Endothelial cell of umbilical vein (primary cell): Measurements from ENCODE around the gene MAP10. TPM values are rescaled to one million over a fixed set of nuclear protein-coding genes. Genes with fewer than 3 reads are reported as not detected.

ENCODE experiments used
- BruUV-seq: library from RNA; stranded (reverse); fragments of 400-500 nt; replicated peaks from 2 replicates; lab custom pipeline; 2021; lab: Mats Ljungman, UMichigan
- CTCF ChIA-PET: fragments of 300-600, 350-600 bp; sonication (Branson Sonifier 250); formaldehyde crosslinking; loops from one replicate; lab custom pipeline; 2021; ENCODE audit warnings: antibody characterized with exemption, inconsistent platforms; lab: Charles Lee
- POLR2A ChIA-PET: fragments of 300-600, 350-600 bp; sonication (Branson Sonifier 250); formaldehyde crosslinking; loops from one replicate; lab custom pipeline; 2021; ENCODE audit warnings: antibody characterized with exemption, inconsistent platforms; lab: Charles Lee
- DNase-seq: peaks from one replicate; pipeline ENCODE4 v3.0.0-alpha.2; 2011; ENCODE audit warnings: low read depth, low spot score
- FAIRE-seq: peaks from 2 replicates; lab custom pipeline; 2011; peaks lifted over from hg19 to GRCh38; lab: Jason Lieb, UNC
- H2AFZ ChIP-seq: 2 replicates; pipeline ENCODE4 v1.6.0; 2012; ENCODE audit warnings: low read depth, low read length, control low read depth, inconsistent platforms
- H3K27ac ChIP-seq: 2 replicates; pipeline ENCODE4 v1.5.1; 2011; ENCODE audit warnings: low read depth, mild to moderate bottlenecking, control low read depth, low read length, moderate library complexity; ENCODE audit not compliant: insufficient read depth
- H3K27me3 ChIP-seq, 2 experiments: 2 replicates each; pipeline versions ENCODE4 v1.6.0 to v1.6.1; 2011; ENCODE audit warnings: low read length in 2 of 2, mixed read lengths in 1 of 2; ENCODE audit not compliant: control insufficient read depth in 2 of 2, insufficient read depth in 2 of 2
- H3K36me3 ChIP-seq, 2 experiments: 2 replicates in 1 of 2; 3 replicates in 1 of 2; pipeline ENCODE4 v1.5.1; 2011; ENCODE audit warnings: low read length in 2 of 2, mild to moderate bottlenecking in 1 of 2, moderate library complexity in 1 of 2; ENCODE audit not compliant: control insufficient read depth in 2 of 2, insufficient read depth in 2 of 2; ENCODE audit errors: extremely low read depth in 1 of 2
- H3K4me1 ChIP-seq: 3 replicates; pipeline ENCODE4 v1.5.1; 2011; ENCODE audit warnings: mild to moderate bottlenecking, low read length; ENCODE audit not compliant: control insufficient read depth, insufficient read depth; ENCODE audit errors: extremely low read depth
- H3K4me2 ChIP-seq: 2 replicates; pipeline ENCODE4 v1.6.1; 2011; ENCODE audit warnings: low read length, control low read depth, mixed read lengths; ENCODE audit not compliant: insufficient read depth
- H3K4me3 ChIP-seq, 3 experiments: fragments of 200-600 bp in 1 of 3; sonication (generic), shearing (Covaris generic) in 1 of 3; replicated peaks in 1 of 3; 2 replicates each; pipeline ENCODE4 v1.5.1; 2011 to 2016; ENCODE audit warnings: control low read depth in 3 of 3, low read length in 3 of 3, mild to moderate bottlenecking in 2 of 3, inconsistent platforms in 1 of 3, low read depth in 1 of 3, moderate library complexity in 1 of 3; ENCODE audit not compliant: insufficient read depth in 1 of 3
- H3K79me2 ChIP-seq: 2 replicates; pipeline ENCODE4 v1.6.0; 2012; ENCODE audit warnings: low read length, inconsistent platforms; ENCODE audit not compliant: control insufficient read depth, insufficient read depth
- H3K9ac ChIP-seq: replicated peaks from 2 replicates; pipeline ENCODE3; 2011; ENCODE audit warnings: low read length, control low read depth; ENCODE audit not compliant: insufficient read depth; ENCODE audit errors: extremely low read depth
- H3K9me1 ChIP-seq: replicated peaks from 3 replicates; pipeline ENCODE4 v1.6.0; 2011; ENCODE audit warnings: mild to moderate bottlenecking, low read length; ENCODE audit not compliant: control insufficient read depth, insufficient read depth; ENCODE audit errors: extremely low read depth
- H3K9me3 ChIP-seq: replicated peaks from 2 replicates; pipeline ENCODE4 v1.5.1; 2012; ENCODE audit warnings: low read length, inconsistent platforms; ENCODE audit not compliant: control insufficient read depth, insufficient read depth
- H4K20me1 ChIP-seq: replicated peaks from 2 replicates; pipeline ENCODE3; 2011; ENCODE audit warnings: mild to moderate bottlenecking, low read length; ENCODE audit not compliant: control insufficient read depth, insufficient read depth; ENCODE audit errors: extremely low read depth
- EZH2 ChIP-seq: IDR thresholded peaks from 2 replicates; pipeline ENCODE4 v1.6.1; 2012; ENCODE audit warnings: borderline replicate concordance, low read depth, mild to moderate bottlenecking, moderate library complexity, low read length, inconsistent platforms; ENCODE audit not compliant: severe bottlenecking
- FOS ChIP-seq: IDR thresholded peaks from 2 replicates; pipeline ENCODE4 v1.6.1; 2011; ENCODE audit warnings: mild to moderate bottlenecking, low read length, moderate library complexity, borderline replicate concordance; ENCODE audit not compliant: insufficient read depth
- GATA2 ChIP-seq: IDR thresholded peaks from 2 replicates; pipeline ENCODE4 v1.7.0; 2011; ENCODE audit warnings: low read depth, mild to moderate bottlenecking, moderate library complexity, mixed read lengths, low read length; ENCODE audit not compliant: insufficient read length, insufficient read depth
- JUN ChIP-seq: IDR thresholded peaks from 2 replicates; pipeline ENCODE4 v1.6.1; 2011; ENCODE audit warnings: borderline replicate concordance, low read depth; ENCODE audit not compliant: insufficient read length, insufficient read depth
- MYC ChIP-seq: IDR thresholded peaks from one replicate; pipeline ENCODE4 v1.6.1; 2011; ENCODE audit warnings: mild to moderate bottlenecking, low read depth, low read length
- POLR2A ChIP-seq: IDR thresholded peaks from 2 replicates; pipeline ENCODE4 v1.6.1; 2012; ENCODE audit warnings: low read depth, mild to moderate bottlenecking, control low read depth, low read length
- POLR2AphosphoS5 ChIP-seq: IDR thresholded peaks from 2 replicates; pipeline ENCODE4 v1.6.1; 2012; ENCODE audit warnings: low read depth, mild to moderate bottlenecking, control low read depth, low read length, moderate library complexity; ENCODE audit not compliant: insufficient read depth
- dilution Hi-C: fragments of 300-500 bp; cut with MboI; formaldehyde crosslinking; loops from one replicate; pipeline ENCODE4 v1.15.0; 2019; ENCODE audit warnings: low sequenced_read_pairs; ENCODE audit not compliant: extremely low pct_ligation_motif_present
- intact Hi-C: fragments of 100-400 bp; cut with micrococcal nuclease; formaldehyde crosslinking; loops from one replicate; pipeline ENCODE4 v1.10.0; 2022
- polyA plus RNA-seq, 4 experiments: library from polyadenylated mRNA; depleted of rRNA in 3 of 4; stranded (reverse) in 3 of 4; unstranded in 1 of 4; fragments of >200 nt; gene quantifications; 2 replicates each; pipeline versions ENCODE4 v1.2.1 to v1.2.3, GENCODE V29; 2011 to 2012; ENCODE audit warnings: missing spikeins in 1 of 4
- total RNA-seq: library from RNA; stranded (reverse); gene quantifications from 2 replicates; pipeline ENCODE4 v1.2.3, GENCODE V29; 2021
- TF ChIP-seq, protein P1 (sequence below): IDR thresholded peaks from 2 replicates; pipeline ENCODE4 v1.6.1; 2011; ENCODE audit not compliant: insufficient read depth, insufficient read length
- TF ChIP-seq, protein P2 (sequence below), 2 donors: IDR thresholded peaks; 1 replicate in 1 of 2; 2 replicates in 1 of 2; pipeline ENCODE4 v1.5.1; 2011; ENCODE audit warnings: low read length in 2 of 2, mild to moderate bottlenecking in 2 of 2, moderate library complexity in 2 of 2, control low read depth in 1 of 2, inconsistent platforms in 1 of 2, low read depth in 1 of 2; ENCODE audit not compliant: insufficient read depth in 1 of 2; ENCODE audit errors: extremely low read depth in 1 of 2

The MAP10 gene
- total and polyA plus RNA-seq, 2 donors (not counting 3 experiments of a cell fraction or from before 2014, with no cell fraction given), result 0.88 to 2.0 TPM

DNA sequence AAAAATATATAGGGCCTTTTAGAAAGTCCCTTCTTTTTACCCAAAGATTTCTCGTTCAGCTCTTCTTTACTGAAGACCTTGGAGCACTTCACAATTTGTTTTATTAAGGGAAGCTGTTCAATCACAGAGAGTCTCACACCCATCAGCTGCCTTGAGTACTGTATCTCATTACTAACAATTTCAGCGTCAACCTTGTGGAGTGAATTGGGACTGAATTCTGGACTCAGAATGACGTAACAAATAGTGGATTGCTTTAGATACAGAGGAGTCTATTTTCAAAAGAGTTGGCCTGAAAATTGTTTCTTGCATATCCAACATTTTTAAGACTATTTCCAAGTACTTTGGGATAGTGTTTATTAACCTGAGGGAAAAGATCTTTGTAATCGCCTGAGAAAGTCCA lies 7.9 kb downstream of the MAP10 start:
- DNase-seq (no peak), FAIRE-seq (no peak)
- TF ChIP-seq, protein P1, sequence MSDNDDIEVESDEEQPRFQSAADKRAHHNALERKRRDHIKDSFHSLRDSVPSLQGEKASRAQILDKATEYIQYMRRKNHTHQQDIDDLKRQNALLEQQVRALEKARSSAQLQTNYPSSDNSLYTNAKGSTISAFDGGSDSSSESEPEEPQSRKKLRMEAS, result no peak
- TF ChIP-seq, protein P2, sequence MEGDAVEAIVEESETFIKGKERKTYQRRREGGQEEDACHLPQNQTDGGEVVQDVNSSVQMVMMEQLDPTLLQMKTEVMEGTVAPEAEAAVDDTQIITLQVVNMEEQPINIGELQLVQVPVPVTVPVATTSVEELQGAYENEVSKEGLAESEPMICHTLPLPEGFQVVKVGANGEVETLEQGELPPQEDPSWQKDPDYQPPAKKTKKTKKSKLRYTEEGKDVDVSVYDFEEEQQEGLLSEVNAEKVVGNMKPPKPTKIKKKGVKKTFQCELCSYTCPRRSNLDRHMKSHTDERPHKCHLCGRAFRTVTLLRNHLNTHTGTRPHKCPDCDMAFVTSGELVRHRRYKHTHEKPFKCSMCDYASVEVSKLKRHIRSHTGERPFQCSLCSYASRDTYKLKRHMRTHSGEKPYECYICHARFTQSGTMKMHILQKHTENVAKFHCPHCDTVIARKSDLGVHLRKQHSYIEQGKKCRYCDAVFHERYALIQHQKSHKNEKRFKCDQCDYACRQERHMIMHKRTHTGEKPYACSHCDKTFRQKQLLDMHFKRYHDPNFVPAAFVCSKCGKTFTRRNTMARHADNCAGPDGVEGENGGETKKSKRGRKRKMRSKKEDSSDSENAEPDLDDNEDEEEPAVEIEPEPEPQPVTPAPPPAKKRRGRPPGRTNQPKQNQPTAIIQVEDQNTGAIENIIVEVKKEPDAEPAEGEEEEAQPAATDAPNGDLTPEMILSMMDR (IDR thresholded peaks at IDR 0.05; ENCODE audit: extremely low read depth in 1 of 2, insufficient read depth in 1 of 2, low read depth in 1 of 2, low read length in 2 of 2), result no peak
- TF ChIP-seq GATA2, result no peak
- TF ChIP-seq POLR2AphosphoS5, result no peak
- TF ChIP-seq JUN, result no peak
- no peak for TF ChIP-seq MYC
- TF ChIP-seq EZH2, result no peak
- TF ChIP-seq POLR2A, result no peak
- no peak for TF ChIP-seq FOS
- no peaks in the 10 kb centered on the region for H3K9me1 ChIP-seq
- no peak overlapping the region for H3K27ac ChIP-seq
- H3K79me2 ChIP-seq, result no peaks in the 10 kb centered on the region
- BruUV-seq, result no TSS peak
- H3K4me3 ChIP-seq, result no peak overlapping the region
- no peaks in the 10 kb centered on the region for H3K27me3 ChIP-seq
- dilution Hi-C loops, result no loop called here
- CTCF ChIA-PET, result interaction anchor here (0.5 to 1.2 kb wide), 2 partner anchors 50 to 105 kb away, joined by 3 read pairs; no protein-coding TSS in a partner anchor
- no peak overlapping the region for H2AFZ ChIP-seq
- H3K9me3 ChIP-seq, result no peaks in the 10 kb centered on the region
- H3K9ac ChIP-seq, result no peak overlapping the region
- intact Hi-C loops, result loop anchor here (5.0 kb wide), 2 partner anchors 299 to 429 kb away; no protein-coding TSS in a partner anchor
- POLR2A ChIA-PET, result no interaction called here
- no peaks in the 10 kb centered on the region for H4K20me1 ChIP-seq
- no peaks in the 10 kb centered on the region for H3K4me1 ChIP-seq
- no peak overlapping the region for H3K4me2 ChIP-seq
- H3K36me3 ChIP-seq, result no peaks in the 10 kb centered on the region
